Thyroid gland (tissue), 4 donors: Measurements from ENCODE around the gene PLAC1.

Source experiments
- POLR2A ChIP-seq, 2 donors: fragments of 450-650 bp; IDR thresholded peaks; one replicate each; pipeline ENCODE4 v1.6.1; 2017; ENCODE audit warnings: antibody characterized with exemption in 2 of 2, mild to moderate bottlenecking in 2 of 2, moderate library complexity in 1 of 2
- TF ChIP-seq, protein P1 (sequence below), 6 experiments: fragments of 200-600 bp in 3 of 6; fragments of 450-650 bp in 3 of 6; sonication (generic) in 3 of 6; IDR thresholded peaks; one replicate each; pipeline ENCODE4 v1.5.1; 2016 to 2019; ENCODE audit warnings: antibody characterized with exemption in 6 of 6, mild to moderate bottlenecking in 2 of 6, inconsistent platforms in 1 of 6, moderate library complexity in 1 of 6

DNA sequence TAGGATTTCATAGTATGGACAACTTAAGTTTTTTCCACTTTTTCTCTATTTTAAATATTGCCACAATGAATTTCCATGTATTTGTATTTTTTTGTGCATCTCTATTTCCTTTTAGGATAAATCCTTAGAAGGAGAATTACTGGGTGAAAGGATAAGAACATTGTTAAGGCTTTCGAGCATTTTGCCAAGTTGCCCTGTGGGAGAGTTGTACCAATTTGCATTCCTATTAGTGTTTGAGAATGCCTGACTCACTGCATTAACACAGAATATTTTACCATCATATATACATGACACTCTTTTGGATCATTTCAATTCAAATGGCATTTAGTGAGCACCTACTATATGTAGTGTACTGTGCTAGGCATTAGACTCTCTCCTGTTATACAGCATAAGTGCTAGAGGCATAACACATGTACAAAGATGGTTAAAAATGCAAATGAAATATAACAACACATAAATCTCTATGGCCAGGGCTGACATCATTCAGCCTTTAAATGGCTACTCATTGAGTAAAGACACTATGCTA is 57.0 kb downstream of the PLAC1 start:
- TF ChIP-seq, protein P1, sequence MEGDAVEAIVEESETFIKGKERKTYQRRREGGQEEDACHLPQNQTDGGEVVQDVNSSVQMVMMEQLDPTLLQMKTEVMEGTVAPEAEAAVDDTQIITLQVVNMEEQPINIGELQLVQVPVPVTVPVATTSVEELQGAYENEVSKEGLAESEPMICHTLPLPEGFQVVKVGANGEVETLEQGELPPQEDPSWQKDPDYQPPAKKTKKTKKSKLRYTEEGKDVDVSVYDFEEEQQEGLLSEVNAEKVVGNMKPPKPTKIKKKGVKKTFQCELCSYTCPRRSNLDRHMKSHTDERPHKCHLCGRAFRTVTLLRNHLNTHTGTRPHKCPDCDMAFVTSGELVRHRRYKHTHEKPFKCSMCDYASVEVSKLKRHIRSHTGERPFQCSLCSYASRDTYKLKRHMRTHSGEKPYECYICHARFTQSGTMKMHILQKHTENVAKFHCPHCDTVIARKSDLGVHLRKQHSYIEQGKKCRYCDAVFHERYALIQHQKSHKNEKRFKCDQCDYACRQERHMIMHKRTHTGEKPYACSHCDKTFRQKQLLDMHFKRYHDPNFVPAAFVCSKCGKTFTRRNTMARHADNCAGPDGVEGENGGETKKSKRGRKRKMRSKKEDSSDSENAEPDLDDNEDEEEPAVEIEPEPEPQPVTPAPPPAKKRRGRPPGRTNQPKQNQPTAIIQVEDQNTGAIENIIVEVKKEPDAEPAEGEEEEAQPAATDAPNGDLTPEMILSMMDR (IDR thresholded peaks at IDR 0.05) = no peak
- no peak for TF ChIP-seq POLR2A (IDR thresholded peaks at IDR 0.05)
